Neutrophil (primary cell): ENCODE data around the gene MATCAP1.

Experiments
- H3K27ac ChIP-seq: fragments of 200-600 bp; sonication (generic); 2 replicates; pipeline ENCODE4 v1.5.1; 2016; ENCODE audit warnings: mild to moderate bottlenecking, moderate library complexity
- H3K27me3 ChIP-seq: fragments of 200-600 bp; sonication (generic); 2 replicates; pipeline ENCODE4 v1.6.0; 2016; ENCODE audit warnings: mild to moderate bottlenecking
- H3K36me3 ChIP-seq: fragments of 200-600 bp; sonication (generic); 2 replicates; pipeline ENCODE4 v1.5.1; 2017
- H3K4me1 ChIP-seq, 2 experiments: fragments of 200-600 bp in 1 of 2; sonication (generic) in 1 of 2; 1 replicate in 1 of 2; 2 replicates in 1 of 2; pipeline versions ENCODE4 v1.5.1 to v1.6.1; 2013 to 2016; ENCODE audit warnings: low read depth in 1 of 2, low read length in 1 of 2, mild to moderate bottlenecking in 1 of 2, moderate library complexity in 1 of 2; ENCODE audit not compliant: control insufficient read depth in 1 of 2, insufficient read depth in 1 of 2
- H3K4me3 ChIP-seq, 2 experiments: fragments of 200-600 bp in 1 of 2; sonication (generic) in 1 of 2; 1 replicate in 1 of 2; 2 replicates in 1 of 2; pipeline ENCODE4 v1.5.1; 2013 to 2016; ENCODE audit warnings: low read depth in 1 of 2, low read length in 1 of 2, mild to moderate bottlenecking in 1 of 2, moderate library complexity in 1 of 2
- H3K9me3 ChIP-seq: fragments of 200-600 bp; sonication (generic); 2 replicates; pipeline ENCODE4 v1.5.1; 2016
- TF ChIP-seq, protein P1 (sequence below): fragments of 200-600 bp; sonication (generic); IDR thresholded peaks from 2 replicates; pipeline ENCODE4 v1.5.1; 2016; ENCODE audit warnings: antibody characterized with exemption

MATCAP1 gene

GRCh38 chr16:67154578-67155294 is 29.0 kb downstream of the MATCAP1 start:
- Histone ChIP-seq H3K4me3 (peak overlapping the region; percentile 34 to 58), H3K27me3 (peaks cover 68% of the 10 kb centered on the region)
- TF ChIP-seq, protein P1, sequence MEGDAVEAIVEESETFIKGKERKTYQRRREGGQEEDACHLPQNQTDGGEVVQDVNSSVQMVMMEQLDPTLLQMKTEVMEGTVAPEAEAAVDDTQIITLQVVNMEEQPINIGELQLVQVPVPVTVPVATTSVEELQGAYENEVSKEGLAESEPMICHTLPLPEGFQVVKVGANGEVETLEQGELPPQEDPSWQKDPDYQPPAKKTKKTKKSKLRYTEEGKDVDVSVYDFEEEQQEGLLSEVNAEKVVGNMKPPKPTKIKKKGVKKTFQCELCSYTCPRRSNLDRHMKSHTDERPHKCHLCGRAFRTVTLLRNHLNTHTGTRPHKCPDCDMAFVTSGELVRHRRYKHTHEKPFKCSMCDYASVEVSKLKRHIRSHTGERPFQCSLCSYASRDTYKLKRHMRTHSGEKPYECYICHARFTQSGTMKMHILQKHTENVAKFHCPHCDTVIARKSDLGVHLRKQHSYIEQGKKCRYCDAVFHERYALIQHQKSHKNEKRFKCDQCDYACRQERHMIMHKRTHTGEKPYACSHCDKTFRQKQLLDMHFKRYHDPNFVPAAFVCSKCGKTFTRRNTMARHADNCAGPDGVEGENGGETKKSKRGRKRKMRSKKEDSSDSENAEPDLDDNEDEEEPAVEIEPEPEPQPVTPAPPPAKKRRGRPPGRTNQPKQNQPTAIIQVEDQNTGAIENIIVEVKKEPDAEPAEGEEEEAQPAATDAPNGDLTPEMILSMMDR = no peak

GRCh38 chr16:67151431-67152097 is 32.2 kb downstream of the MATCAP1 start:
- TF ChIP-seq, protein P1 = no peak
- Histone ChIP-seq H3K4me3 (no peak overlapping the region), H3K27ac (no peak overlapping the region), H3K9me3 (no peaks in the 10 kb centered on the region), H3K36me3 (peaks cover 37% of the 10 kb centered on the region), H3K27me3 (peaks cover 76% of the 10 kb centered on the region), H3K4me1 (peaks cover 31 to 44% of the 10 kb centered on the region in 2 experiments)

More at GRCh38 chr16:67154578-67155294, 29.0 kb downstream of the MATCAP1 start:
- Histone ChIP-seq H3K36me3 (peaks cover 8% of the 10 kb centered on the region), H3K4me1 (peaks cover 44 to 54% of the 10 kb centered on the region in 2 experiments), H3K27ac (no peak overlapping the region), H3K9me3 (no peaks in the 10 kb centered on the region)

- Histone ChIP-seq H3K27me3 (peaks cover 69% of the 10 kb centered on the region), H3K27ac (no peak within 1 kb of the TSS)
- TF ChIP-seq, protein P1 = no peak
Measured at GRCh38 chr16:67150833-67151396, 32.8 kb downstream of the MATCAP1 start, which contains the start of gene B3GNT9. TSS of gene B3GNT9 (minus strand) at chr16:67150998. CDS start at chr16:67150485, 513 bp downstream.

DNA sequence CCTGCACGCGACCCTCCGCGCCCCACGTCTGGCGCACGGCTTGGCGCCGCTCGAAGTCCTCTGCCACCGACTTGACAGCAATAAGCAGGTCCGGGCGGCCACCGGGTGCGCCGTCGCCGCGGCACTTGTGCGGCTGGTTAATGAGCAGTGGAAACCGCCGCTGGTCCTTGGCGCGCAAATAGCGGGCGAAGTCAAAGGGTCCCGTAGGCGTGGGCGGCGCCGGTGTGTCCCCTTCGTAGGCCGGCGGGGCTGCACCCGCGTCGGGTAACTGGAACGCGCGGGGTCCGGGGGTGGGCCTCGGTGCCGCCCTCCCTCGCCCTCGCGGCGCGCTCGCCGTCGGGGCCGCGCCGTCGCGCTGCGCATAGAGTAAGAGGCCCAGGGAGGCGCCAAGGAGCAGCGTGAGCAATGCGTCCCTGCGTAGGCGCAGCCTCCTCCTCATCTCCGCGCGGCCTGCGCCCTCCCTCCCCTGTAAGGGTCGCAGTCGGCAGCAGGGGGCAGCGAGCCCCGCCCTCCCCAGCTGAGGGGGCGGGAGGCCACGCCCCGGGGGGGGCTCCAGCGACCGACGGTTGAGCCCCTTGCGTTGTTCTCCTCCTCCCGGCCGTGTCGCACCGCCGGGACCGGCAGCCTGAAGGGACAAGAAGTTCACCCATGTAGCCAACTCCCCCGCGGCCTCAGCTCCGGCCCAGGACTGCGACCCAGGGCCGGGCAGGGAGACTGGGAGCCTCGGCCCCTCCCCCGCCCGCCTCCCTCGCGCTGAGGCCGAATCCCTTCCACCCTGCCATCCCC is 33.5 kb downstream of the MATCAP1 start:
- Histone ChIP-seq H3K27me3 (peaks cover 63% of the 10 kb centered on the region), H3K27ac (no peak overlapping the region), H3K9me3 (no peaks in the 10 kb centered on the region), H3K4me3 (peak overlapping the region; percentile 23 to 32), H3K36me3 (peaks cover 48% of the 10 kb centered on the region), H3K4me1 (peaks cover 39 to 53% of the 10 kb centered on the region in 2 experiments)
- TF ChIP-seq, protein P1 = no peak

More at GRCh38 chr16:67150833-67151396, 32.8 kb downstream of the MATCAP1 start, which contains the start of gene B3GNT9:
- Histone ChIP-seq H3K4me3 (peak within 1 kb of the TSS; percentile 23 to 32), H3K4me1 (peaks cover 38 to 51% of the 10 kb centered on the region in 2 experiments), H3K9me3 (no peaks in the 10 kb centered on the region), H3K36me3 (peaks cover 44% of the 10 kb centered on the region)
